Activated CD4-positive, alpha-beta T cell treated with anti-CD3 and anti-CD28 coated beads for 48 hours (primary cell): ENCODE results near the gene REPIN1.

Experiments
- DNase-seq: peaks from one replicate; pipeline ENCODE4 v3.0.0-alpha.2; 2020

The REPIN1 gene

GRCh38 chr7:150361807-150362621, 6.6 kb upstream of the REPIN1 start:
- no peak for DNase-seq

- no peak for DNase-seq
Measured at GRCh38 chr7:150363370-150363769, 5.3 kb upstream of the REPIN1 start.

- no peak for DNase-seq
Measured at GRCh38 chr7:150363872-150364271, 4.8 kb upstream of the REPIN1 start.

- no peak for DNase-seq
Measured at GRCh38 chr7:150365194-150365593, 3.4 kb upstream of the REPIN1 start.

- no peak for DNase-seq
Measured at GRCh38 chr7:150365673-150366398, 2.8 kb upstream of the REPIN1 start.

- DNase-seq: no peak
Measured at GRCh38 chr7:150367677-150368095, 936 bp upstream of the REPIN1 start.

- DNase-seq: peak; percentile 56
Measured at GRCh38 chr7:150368884-150369747, 494 bp downstream of the REPIN1 start.

- DNase-seq: no peak
Measured at GRCh38 chr7:150369748-150370501, 1.3 kb downstream of the REPIN1 start.

- no peak for DNase-seq
Measured at GRCh38 chr7:150370612-150371071, 2.0 kb downstream of the REPIN1 start.

GRCh38 chr7:150371131-150371995, 2.7 kb downstream of the REPIN1 start:
- DNase-seq: no peak

GRCh38 chr7:150371996-150372270, 3.3 kb downstream of the REPIN1 start:
- no peak for DNase-seq

- no peak for DNase-seq
Measured at GRCh38 chr7:150372271-150373048, 3.8 kb downstream of the REPIN1 start.

GRCh38 chr7:150373049-150373801, 4.6 kb downstream of the REPIN1 start:
- DNase-seq: no peak

GRCh38 chr7:150374026-150374425, 5.4 kb downstream of the REPIN1 start:
- DNase-seq: no peak

GRCh38 chr7:150374472-150374871, 5.8 kb downstream of the REPIN1 start:
- DNase-seq: no peak

- peak; percentile 62 for DNase-seq
Measured at GRCh38 chr7:150375662-150376521, 7.3 kb downstream of the REPIN1 start.

- DNase-seq: no peak
Measured at GRCh38 chr7:150376560-150376959, 7.9 kb downstream of the REPIN1 start.

- DNase-seq: no peak
Measured at GRCh38 chr7:150377196-150377595, 8.6 kb downstream of the REPIN1 start.

GRCh38 chr7:150377635-150378034, 9.0 kb downstream of the REPIN1 start:
- no peak for DNase-seq
